Left ventricle myocardium inferior (tissue), 1 donor: Measurements from ENCODE around the gene DOC2A. TPM values are rescaled to one million over a fixed set of nuclear protein-coding genes. Genes with fewer than 3 reads are reported as not detected.
A peak's percentile ranks its signal among the peaks of the same experiment; 100 is the strongest.

Source experiments
- DNase-seq: peaks from one replicate; pipeline ENCODE4 v3.0.0-alpha.2; 2020
- H3K27ac ChIP-seq: fragments of 200-600 bp; replicated peaks from 2 replicates; pipeline ENCODE4 v1.8.0; 2021
- H3K27me3 ChIP-seq: fragments of 200-600 bp; 2 replicates; pipeline ENCODE4 v1.8.0; 2021; ENCODE audit warnings: low read depth
- H3K36me3 ChIP-seq: fragments of 200-600 bp; 2 replicates; pipeline ENCODE4 v1.8.0; 2021
- H3K4me1 ChIP-seq: fragments of 200-600 bp; 2 replicates; pipeline ENCODE4 v1.8.0; 2021
- H3K4me3 ChIP-seq: fragments of 200-600 bp; 2 replicates; pipeline ENCODE4 v1.8.0; 2021; ENCODE audit warnings: mild to moderate bottlenecking, moderate library complexity
- H3K9me3 ChIP-seq: fragments of 200-600 bp; replicated peaks from 2 replicates; pipeline ENCODE4 v1.8.0; 2021
- intact Hi-C: fragments of 100-400 bp; cut with micrococcal nuclease; formaldehyde crosslinking; loops from one replicate; pipeline ENCODE4 v1.11.0; 2022
- total RNA-seq: library from RNA; stranded (reverse); fragmentation: NEBNext Ultra II Directional; extraction: Animal tissue kit (Norgen Biotek cat#: 25700); gene quantifications from one replicate; pipeline ENCODE4 v1.2.1, GENCODE V29; 2021
- TF ChIP-seq, protein P1 (sequence below): fragments of 200-600 bp; IDR thresholded peaks from 2 replicates; pipeline ENCODE4 v1.8.0; 2021; ENCODE audit warnings: antibody characterized with exemption, mild to moderate bottlenecking, borderline replicate concordance
- donor health status: DM: no; HTN: yes; CAD: no; lungs with severe emphysema.

Gene DOC2A
- total RNA-seq, 1 donor from 2014 or later = 0.66 TPM

DNA sequence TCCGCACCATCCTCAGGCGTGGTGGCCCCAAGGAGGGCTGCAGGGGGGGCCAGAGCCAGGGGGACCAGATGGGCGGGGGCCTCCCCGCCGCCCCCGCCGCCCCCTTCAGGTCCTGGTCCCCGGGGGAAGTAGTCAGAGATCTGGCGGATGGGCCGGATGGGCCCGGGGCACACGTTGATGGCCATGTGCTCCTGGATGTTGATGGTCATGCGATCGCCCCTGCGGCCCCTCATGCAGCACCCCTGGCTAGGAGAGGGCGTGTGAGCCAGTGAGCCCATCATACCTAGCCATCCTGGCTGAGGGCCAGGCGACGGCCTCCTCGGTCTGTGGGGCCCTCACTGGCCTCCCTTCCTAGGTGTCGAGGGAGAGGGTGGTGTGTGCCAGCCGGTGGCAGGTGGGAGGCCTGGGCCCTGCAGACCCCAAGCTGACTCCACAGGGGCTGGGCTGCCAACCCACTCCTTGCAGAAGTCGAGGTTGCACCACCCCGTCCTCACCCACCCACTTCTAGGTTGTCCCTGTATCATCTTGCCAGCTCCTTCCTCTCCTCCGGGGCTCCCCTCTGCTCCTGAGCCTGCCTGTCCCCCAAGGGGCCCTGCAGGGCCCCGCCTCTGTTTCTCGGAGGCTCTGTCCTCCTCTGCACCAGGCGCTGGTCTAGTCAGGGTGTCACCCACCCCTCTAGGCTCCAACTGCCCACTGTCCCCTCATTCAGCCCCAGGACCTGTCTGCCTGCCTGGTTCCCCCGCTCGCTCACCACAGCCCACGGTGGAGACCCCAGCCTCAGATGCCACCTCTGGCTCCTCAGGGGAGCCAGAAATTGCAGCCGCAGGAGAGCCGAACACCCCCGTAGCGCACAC, 610 bp downstream of the DOC2A start:
- Histone ChIP-seq H3K9me3 (no peaks in the 10 kb centered on the region), H3K36me3 (no peaks in the 10 kb centered on the region), H3K27me3 (peaks cover 54% of the 10 kb centered on the region), H3K4me1 (peaks cover 29% of the 10 kb centered on the region), H3K4me3 (peak overlapping the region; percentile 60), H3K27ac (no peak overlapping the region)
- intact Hi-C loops = no loop called here
- DNase-seq = no peak
- TF ChIP-seq, protein P1, sequence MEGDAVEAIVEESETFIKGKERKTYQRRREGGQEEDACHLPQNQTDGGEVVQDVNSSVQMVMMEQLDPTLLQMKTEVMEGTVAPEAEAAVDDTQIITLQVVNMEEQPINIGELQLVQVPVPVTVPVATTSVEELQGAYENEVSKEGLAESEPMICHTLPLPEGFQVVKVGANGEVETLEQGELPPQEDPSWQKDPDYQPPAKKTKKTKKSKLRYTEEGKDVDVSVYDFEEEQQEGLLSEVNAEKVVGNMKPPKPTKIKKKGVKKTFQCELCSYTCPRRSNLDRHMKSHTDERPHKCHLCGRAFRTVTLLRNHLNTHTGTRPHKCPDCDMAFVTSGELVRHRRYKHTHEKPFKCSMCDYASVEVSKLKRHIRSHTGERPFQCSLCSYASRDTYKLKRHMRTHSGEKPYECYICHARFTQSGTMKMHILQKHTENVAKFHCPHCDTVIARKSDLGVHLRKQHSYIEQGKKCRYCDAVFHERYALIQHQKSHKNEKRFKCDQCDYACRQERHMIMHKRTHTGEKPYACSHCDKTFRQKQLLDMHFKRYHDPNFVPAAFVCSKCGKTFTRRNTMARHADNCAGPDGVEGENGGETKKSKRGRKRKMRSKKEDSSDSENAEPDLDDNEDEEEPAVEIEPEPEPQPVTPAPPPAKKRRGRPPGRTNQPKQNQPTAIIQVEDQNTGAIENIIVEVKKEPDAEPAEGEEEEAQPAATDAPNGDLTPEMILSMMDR = no peak

DNA sequence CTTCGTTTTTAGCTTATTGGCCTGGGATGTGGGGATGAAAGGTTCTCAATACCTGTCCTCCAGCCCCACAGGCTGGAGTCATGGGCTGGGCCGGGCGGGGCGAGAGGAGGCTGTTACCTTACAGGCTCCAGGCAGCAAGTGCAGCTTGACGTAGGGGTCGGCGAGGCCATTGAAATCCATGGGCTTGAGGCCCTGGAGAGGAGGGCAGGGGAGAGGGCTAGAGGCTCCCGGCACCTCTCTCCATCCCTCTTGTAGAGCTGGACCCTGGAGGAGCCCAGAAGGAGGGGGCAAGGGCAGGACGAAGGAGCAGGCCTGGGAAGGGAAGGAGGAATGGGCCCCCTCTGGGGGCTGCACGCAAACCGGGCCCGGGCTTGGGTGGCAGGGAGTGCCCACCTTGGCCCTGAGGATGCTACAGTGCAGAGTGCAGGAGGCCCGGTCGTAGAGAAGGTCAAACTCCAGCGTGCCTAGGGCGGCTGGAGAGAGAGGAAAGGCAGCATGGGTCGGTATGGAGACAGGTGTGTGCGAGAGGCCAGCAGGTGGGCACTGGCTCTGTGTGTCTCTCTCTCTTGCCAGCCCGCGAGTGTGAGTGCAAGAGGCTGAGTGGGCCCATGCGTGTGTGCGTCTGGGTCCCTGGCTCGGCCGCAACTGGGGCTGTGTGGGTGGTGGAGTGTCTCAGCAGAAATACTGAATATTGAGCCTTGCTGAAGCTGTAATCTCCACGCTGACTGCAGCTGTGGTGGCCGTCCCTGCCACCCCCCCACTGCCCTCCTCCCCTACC, 1.6 kb downstream of the DOC2A start:
- Histone ChIP-seq H3K27ac (no peak overlapping the region), H3K27me3 (peaks cover 54% of the 10 kb centered on the region), H3K4me3 (no peak overlapping the region), H3K9me3 (no peaks in the 10 kb centered on the region), H3K36me3 (no peaks in the 10 kb centered on the region), H3K4me1 (peaks cover 29% of the 10 kb centered on the region)
- intact Hi-C loops = no loop called here
- TF ChIP-seq, protein P1 = no peak
- DNase-seq = no peak

DNA sequence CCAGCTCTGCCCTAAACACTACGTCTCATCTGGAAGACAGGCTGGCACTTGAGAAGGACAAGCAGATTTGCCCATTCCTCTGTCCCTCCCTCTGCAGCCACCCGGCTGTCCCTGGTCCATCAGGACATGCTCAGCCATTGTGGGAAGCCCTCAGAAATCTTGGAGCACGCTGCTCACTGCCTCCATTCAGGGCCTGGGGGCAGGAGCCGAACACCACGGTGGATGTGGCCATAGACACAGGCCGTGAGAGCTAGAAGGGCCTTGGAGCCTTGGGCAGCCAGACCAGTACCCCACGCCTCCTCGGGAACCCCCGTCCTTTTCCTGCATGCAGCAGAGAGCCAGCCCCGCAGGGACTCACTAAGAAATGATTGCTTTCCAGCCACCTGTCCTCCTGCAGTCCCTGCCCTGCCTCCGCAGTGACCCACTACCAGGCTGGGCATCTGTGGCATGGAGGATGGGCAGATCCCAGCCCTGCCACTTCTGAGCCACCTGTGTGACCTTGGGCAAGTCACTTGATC, 3.4 kb downstream of the DOC2A start:
- TF ChIP-seq, protein P1 = no peak
- peaks cover 29% of the 10 kb centered on the region for H3K4me1 ChIP-seq
- peaks cover 46% of the 10 kb centered on the region for H3K27me3 ChIP-seq
- H3K36me3 ChIP-seq = no peaks in the 10 kb centered on the region
- no peak for DNase-seq
- H3K9me3 ChIP-seq = no peaks in the 10 kb centered on the region
- intact Hi-C loops = no loop called here
- no peak overlapping the region for H3K4me3 ChIP-seq
- H3K27ac ChIP-seq = no peak overlapping the region

DNA sequence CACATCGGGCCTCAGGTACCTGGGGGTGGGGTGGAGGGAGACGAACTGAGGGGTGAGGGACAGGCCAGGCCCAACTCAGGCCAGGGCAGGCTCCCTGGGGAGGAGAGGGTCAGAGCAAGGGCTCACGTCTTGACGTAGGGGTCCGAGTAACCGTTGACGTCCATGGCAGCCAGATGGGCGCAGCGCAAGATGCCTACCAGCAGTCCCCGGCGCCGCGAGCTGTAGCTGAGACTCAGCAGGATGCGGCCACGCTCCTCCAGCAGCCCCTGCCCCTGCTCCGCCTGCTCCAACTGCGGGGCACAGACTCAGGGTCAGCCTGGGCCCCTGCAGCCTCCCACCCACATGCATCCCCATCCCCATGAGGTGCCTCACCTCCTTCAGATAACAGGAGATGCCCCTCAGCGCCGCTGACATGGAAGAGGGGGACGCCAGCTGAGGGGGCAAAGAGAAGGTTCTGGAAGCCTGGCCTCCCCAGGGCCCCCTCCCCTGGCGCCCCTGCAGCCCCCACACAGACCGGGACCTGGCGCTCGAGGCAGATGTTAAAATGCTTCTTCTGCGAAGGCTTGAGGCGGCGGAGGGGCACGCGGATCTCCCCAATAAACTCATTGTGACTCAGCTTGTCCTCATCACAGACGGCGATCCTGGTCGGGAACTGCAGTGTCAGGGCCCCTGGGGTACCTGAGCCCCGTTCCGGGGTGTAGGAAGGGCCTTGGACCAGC, 4.0 kb downstream of the DOC2A start:
- DNase-seq = no peak
- TF ChIP-seq, protein P1 = no peak
- intact Hi-C loops = no loop called here

DNA sequence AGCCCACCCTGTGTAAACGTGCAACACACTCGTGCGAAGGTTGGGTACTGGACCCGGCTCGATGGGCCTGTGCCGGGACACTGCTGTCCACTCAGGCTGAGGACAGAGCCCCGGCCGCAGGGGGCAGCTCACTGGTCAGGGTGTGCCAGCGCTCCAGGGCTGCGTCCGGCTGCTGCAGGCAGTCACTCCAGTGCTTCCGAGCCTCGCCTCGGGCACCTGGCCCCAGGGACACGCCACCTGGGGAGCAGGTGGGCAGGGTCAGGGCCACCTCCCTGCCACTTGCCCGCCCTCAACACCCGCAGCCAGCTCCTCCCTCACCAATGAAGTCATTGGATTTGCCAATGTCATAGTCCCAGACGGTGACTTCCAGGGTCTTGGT, 4.7 kb downstream of the DOC2A start:
- TF ChIP-seq, protein P1 = no peak
- Histone ChIP-seq H3K27me3 (peaks cover 33% of the 10 kb centered on the region), H3K36me3 (peaks cover 8% of the 10 kb centered on the region), H3K4me1 (peaks cover 18% of the 10 kb centered on the region), H3K4me3 (no peak overlapping the region), H3K27ac (no peak overlapping the region), H3K9me3 (no peaks in the 10 kb centered on the region)
- intact Hi-C loops = no loop called here
- no peak for DNase-seq

More for the DNA sequence above, 4.0 kb downstream of the DOC2A start:
- Histone ChIP-seq H3K4me1 (peaks cover 25% of the 10 kb centered on the region), H3K27ac (no peak overlapping the region), H3K9me3 (no peaks in the 10 kb centered on the region), H3K27me3 (peaks cover 40% of the 10 kb centered on the region), H3K36me3 (peaks cover 2% of the 10 kb centered on the region), H3K4me3 (no peak overlapping the region)
